GM11168 (cell line): ENCODE results near the gene MLNR.

Experiments used
- in situ Hi-C: fragments of 300-500 bp; cut with MboI; formaldehyde crosslinking; loops from one replicate; pipeline ENCODE4 v1.12.0; 2022; ENCODE audit warnings: low sequenced_read_pairs; ENCODE audit not compliant: unreplicated experiment

MLNR gene

GRCh38 chr13:49225223-49226042 is 5.3 kb downstream of the MLNR start:
- in situ Hi-C loops: no loop called here

GRCh38 chr13:49226613-49227012 is 6.5 kb downstream of the MLNR start:
- in situ Hi-C loops: no loop called here

- in situ Hi-C loops: no loop called here
Measured at GRCh38 chr13:49234741-49235140, 14.6 kb downstream of the MLNR start.

GRCh38 chr13:49235856-49236431 is 15.8 kb downstream of the MLNR start:
- in situ Hi-C loops: no loop called here

- in situ Hi-C loops: no loop called here
Measured at GRCh38 chr13:49238621-49239020, 18.5 kb downstream of the MLNR start.

- in situ Hi-C loops: no loop called here
Measured at GRCh38 chr13:49240017-49240416, 19.9 kb downstream of the MLNR start.

- in situ Hi-C loops: no loop called here
Measured at GRCh38 chr13:49241296-49241695, 21.2 kb downstream of the MLNR start.

- in situ Hi-C loops: no loop called here
Measured at GRCh38 chr13:49245101-49245500, 25.0 kb downstream of the MLNR start.

GRCh38 chr13:49246850-49247642 is 26.9 kb downstream of the MLNR start:
- in situ Hi-C loops: no loop called here

GRCh38 chr13:49247643-49248621 is 27.8 kb downstream of the MLNR start, which contains the start of gene CDADC1:
CDADC1 (plus strand) TSS chr13:49247925; CDS start chr13:49248038, 113 bp downstream.
- in situ Hi-C loops: no loop called here

GRCh38 chr13:49248622-49249002 is 28.5 kb downstream of the MLNR start:
- in situ Hi-C loops: no loop called here

- in situ Hi-C loops: no loop called here
Measured at GRCh38 chr13:49251326-49251725, 31.2 kb downstream of the MLNR start.

- in situ Hi-C loops: no loop called here
Measured at GRCh38 chr13:49253310-49253709, 33.2 kb downstream of the MLNR start.

- in situ Hi-C loops: no loop called here
Measured at GRCh38 chr13:49254007-49254406, 33.9 kb downstream of the MLNR start.

GRCh38 chr13:49256841-49257240 is 36.7 kb downstream of the MLNR start:
- in situ Hi-C loops: no loop called here

GRCh38 chr13:49258089-49258796 is 38.1 kb downstream of the MLNR start:
- in situ Hi-C loops: no loop called here

GRCh38 chr13:49259586-49259985 is 39.4 kb downstream of the MLNR start:
- in situ Hi-C loops: no loop called here

GRCh38 chr13:49262634-49263033 is 42.5 kb downstream of the MLNR start:
- in situ Hi-C loops: no loop called here

GRCh38 chr13:49265822-49266221 is 45.7 kb downstream of the MLNR start:
- in situ Hi-C loops: no loop called here
